Hematopoietic multipotent progenitor cell treated with erythropoietin and hydrocortisone succinate and interleukin-3 and kit ligand, for 8 days (in vitro differentiated cells): ENCODE measurements around the gene CDK3.

Experiments used
- DNase-seq: peaks from one replicate; pipeline ENCODE4 v3.0.0-alpha.2; 2015

Gene CDK3

DNA sequence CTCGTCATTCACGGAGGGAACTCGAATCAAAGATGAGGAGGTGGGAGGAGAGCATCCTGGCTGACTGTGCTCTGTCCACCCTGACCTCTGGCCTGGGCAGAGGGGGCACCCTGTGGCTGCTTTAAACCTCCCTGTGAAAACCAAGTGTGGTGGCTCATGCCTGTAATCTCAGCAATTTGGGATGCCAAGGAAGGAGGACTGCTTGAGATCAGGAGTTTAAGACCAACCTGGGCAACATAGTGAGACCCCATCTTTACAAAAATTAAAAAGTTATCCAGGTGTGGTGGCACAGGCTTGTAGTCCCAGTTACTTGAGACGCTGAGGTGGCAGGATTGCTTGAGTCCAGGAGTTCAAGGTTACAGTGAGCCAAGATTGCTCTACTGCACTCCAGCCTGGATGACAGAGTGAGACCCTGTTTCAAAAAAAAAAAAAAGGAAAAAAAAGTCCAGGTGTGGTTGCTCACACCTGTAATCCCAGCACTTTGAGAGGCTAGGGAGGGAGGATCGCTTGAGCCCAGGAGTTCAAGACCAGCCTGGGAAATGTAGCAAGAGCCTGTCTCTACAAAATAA is 5.8 kb upstream of the CDK3 start:
- no peak for DNase-seq

DNA sequence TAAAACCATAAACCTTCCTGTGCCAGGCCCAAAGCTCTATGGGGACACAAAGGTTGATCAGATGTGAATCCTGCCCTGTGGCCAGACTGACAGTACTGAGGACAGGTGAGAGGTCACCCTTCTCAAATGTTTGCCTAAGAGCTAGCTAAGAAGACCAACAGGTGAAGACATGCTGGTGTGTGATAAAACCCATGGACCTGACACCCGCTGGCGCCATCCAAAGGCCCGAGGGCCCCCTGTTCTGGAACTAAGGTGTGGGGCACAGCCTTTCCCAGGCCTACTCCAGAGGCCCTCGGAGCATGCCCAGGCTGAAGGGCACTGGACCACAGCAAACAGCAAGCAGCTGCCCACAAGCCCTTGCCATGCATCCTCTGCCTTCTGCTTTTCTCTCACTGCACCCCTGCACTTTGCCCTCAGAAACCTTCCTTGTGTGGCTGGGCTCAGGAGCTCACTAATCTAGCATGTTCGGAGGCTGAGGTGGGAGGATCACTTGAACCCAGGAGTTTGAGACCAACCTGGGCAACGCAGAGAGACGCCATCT is 5.2 kb upstream of the CDK3 start:
- DNase-seq, result no peak

DNA sequence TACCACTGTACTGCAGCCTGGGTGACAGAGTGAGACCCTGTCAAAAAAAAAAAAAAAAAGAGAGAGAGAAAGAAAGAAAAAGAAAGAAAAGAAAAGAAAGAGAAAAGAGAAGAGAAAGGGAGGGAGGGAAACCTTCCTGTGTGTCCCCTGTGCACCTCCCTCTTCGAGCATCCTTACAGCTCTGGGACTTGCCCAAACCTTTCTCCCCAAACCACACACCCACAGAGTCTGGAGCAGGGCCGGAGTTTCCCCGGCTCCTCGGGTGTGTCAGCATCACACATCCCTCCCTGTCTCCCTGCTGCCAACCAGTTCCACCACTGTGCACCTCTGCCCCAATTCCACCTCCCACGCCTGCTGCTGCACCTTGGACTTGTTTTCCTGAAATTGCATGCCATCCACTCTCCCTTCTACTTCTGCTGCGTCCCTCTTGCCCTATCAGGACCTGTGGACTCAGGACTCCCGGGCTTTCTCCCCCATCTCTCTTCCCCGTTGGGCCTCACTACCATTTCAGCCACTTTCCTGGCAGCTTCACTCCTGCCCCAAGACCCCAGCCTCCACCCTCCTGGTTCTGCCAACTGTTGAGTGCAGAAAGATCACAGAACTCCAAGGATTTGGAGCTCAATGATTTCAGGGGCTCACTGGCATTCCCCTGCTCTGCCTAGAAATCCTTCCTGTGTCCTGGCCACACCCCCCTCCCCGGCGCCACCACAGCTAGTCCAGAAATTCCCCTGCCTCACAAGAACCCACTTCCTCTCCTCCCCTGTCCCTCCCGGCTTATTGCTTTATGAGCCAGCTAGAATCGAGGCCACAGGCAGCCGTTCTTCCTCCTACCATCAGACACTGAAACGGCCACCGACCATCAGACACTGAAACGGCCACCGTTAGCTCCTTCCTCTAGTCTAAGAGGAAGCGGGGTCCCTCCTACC is 3.7 kb upstream of the CDK3 start:
- DNase-seq, result no peak

DNA sequence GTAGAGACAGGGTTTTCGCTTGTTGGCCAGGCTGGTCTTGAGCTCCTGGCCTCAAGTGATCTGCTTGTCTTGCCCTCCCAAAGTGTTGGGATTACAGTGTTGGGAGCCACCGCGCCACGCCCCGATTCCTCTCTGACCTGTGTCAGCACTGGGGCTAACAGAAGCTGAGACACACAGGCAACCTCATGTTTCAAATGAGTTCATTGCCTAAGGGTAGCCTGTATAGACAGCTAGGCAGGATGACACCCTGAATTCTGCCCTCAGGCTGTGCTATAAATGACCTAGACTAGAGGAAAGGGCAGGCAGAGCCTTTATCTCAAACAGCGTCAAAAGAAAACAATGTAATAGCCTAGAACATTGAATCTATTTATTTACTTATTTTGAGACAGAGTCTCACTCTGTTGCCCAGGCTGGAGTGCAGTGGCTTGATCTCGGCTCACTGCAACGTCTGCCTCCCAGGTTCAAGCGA is 2.3 kb upstream of the CDK3 start:
- DNase-seq, result no peak

DNA sequence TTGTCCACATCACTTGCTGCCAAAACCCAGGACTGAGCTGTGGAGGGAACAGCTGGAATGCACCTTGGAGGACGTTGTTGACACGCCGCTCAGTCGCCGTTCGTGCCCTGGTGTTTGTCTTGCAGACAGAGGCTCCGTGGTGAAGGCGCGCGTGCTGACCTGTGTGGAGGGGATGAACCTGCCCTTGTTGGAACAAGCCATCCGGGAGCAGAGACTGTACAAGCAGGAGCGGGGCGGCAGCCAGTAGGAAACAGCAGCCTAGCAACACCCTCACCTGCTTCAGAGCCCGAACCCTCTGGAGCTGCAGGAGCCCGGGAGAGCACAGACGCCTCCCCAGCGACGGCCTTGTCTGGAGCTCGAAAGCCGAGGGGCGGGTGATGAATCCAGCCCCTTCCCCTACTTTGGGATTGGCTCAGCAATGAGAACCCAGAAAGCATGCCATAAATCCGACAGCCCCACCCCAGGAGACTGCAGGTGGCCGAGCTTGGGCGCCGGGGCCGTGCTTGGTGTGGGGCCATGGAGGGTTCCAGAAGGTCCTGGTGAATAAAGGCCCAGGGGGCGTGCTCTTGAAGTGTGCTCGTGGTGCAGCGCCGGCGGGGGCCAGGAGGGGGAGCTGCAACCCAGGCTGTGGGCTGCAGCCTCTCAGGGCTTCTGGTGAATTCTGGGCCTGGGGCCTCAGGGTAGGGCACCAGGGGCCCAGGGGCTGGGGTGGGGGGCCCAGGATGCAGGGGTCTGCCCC is 470 bp upstream of the CDK3 start:
- peak; percentile 60 for DNase-seq

DNA sequence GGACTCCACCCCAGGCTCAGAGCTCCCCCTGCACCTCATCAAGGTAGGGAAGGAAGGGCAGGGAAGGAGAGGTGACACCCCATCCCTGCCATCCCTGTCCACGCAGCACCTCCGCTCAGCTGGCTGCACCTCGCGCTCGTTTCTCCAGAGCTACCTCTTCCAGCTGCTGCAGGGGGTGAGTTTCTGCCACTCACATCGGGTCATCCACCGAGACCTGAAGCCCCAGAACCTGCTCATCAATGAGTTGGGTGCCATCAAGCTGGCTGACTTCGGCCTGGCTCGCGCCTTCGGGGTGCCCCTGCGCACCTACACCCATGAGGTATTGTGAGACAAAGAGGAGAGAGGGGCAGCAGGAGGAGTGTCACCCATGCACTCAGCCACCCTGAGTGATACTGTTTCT is 1.4 kb downstream of the CDK3 start:
- no peak for DNase-seq

DNA sequence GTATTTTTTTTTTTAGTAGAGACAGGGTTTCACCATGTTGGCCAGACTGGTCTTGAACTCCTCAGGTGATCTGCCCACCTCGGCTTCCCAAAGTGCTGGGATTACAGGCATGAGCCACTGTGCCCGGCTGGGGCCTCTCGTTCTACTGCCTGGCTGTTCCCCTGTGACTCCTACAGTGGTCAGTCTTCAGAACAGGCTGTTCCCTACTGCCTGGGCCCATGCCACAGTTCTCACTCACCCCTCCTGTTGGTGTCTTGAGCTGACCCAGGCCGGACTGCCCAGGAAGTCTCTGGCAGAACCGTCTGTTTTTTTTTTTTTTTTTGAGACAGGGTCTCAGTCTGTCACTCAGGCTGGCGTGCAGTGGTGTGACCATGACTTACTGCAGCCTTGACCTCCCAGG is 3.3 kb downstream of the CDK3 start:
- no peak for DNase-seq

DNA sequence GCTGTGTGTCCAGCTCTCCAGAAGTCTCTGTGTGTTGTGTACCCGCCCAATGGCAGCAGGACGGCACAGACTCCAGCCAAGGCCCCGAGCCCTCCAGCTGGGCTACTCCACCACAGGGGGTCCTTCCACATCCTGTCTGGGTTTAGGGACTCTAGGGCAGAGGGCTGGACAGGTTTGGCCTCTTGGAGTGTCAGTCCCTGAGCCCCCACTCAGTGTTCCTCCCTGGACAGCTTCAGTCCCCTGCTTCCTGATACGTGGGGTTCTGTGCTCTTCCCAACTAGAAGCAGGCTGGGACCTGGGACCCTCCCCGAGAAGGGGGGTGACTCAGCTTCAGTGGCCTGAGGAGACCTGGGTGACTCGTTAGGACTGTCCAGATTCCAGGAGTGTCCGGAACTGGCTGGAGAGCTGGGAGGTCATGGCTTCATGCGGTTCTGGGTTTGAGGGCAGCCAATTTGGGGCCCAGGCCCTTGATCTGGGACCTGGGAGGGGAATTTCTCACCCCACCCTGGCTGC is 4.2 kb downstream of the CDK3 start:
- no peak for DNase-seq

DNA sequence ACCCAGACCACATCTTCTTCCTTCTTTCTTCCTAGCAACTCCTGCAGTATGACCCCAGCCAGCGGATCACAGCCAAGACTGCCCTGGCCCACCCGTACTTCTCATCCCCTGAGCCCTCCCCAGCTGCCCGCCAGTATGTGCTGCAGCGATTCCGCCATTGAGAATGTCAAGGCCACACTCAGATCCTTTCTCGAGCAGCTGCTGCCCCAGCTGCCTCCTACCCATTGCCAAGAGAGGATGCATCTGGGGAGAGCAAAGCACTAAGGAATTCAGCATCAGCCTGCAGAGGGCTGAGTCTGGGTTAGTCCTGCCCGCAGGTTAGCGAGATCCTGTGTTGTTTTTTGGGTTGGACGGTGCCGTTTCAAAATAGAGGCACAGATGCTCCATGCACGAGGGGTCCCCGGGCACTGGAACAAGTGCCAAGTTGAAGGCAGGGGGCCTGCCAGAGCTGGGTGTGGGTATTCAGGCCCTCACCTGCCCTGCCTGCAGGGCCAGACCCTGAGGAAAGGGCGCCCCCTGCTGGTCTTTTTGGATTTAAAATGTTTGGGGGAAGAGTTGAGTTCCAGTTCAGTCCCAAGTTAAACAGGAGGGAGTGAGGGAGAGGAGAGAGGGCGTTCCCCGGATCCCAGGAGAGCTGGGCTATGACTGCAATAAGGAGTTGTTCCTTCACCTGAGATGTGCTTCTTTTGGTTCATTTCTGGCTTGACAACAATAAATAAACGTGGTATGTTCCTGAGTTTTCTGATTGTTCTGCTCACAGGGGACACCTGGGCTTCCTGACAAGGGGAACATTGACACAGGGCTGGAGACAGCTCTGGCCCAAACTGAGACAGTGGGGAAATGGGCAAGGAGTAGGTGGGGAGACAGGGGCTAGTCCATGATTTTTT is 4.9 kb downstream of the CDK3 start:
- peak; percentile 79 for DNase-seq

DNA sequence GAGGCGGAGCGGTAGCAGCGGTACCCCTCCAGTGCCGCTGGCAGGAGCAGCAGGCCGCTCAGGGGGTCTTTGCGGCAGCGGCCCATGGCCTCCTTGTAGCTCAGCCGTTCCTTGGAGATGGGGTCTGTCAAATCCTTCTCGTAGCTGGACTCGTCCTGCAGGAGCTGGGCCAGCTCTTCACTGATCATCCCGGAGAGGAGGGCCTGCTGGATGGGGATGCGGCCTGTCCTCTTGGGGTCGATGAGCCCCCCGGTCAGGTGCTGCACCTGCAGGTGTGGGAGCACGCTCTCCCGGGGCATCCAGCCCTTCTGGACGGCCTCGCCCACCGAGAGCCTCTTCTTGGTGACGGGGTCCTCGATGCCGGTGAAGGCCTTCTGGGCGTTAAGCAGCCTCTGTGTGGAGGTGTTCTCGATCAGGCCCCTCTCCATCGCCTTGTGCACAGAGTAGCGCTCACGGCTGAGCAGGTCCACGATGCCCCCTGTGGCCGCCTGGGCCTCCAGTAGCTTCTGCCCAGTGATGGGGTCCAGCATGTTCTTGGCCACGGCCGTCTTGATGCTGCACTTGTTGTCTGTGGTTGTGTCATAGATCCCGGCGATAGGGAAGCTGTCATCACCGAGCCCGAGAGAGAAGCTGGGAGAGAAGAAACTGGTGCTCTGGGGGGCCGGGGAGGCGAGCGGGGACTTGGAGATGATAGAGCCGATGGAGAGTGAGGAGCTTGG is 6.6 kb downstream of the CDK3 start:
- DNase-seq, result no peak

DNA sequence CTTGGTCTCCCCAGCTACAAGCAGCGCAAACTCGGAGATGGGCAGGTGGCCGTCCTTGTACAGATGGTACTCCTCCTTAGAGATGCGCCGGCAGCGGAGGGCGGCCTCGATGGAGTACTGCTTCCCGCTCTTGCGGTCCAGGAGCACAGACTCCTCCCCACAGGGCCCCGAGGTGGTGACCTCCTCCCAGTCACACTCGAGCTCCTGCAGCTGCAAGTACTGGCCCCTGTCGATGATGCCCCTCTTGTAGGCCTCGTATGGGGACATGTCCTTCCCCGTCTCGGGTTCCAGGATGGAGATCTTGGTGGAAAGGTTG is 7.2 kb downstream of the CDK3 start:
- no peak for DNase-seq

DNA sequence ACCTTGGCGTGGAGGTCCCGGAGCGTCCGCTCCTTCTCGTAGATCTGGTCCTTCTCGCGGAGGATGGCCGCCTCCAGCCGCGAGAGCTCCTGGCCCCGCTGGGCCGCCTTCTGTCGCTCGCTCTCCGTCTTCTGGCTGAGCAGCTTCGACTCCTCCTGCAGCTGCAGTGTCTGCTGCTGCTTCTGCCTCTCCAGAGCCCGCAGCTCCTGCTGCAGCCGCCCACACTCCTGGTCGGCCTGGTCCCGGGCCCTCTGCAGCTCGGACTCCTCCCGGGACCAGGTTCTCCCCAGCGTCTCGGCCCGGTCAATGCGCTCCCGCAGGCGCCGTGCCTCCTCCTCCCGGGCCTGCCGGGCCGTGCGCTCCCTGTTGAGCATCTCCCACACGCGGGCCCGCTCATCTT is 7.6 kb downstream of the CDK3 start:
- no peak for DNase-seq

DNA sequence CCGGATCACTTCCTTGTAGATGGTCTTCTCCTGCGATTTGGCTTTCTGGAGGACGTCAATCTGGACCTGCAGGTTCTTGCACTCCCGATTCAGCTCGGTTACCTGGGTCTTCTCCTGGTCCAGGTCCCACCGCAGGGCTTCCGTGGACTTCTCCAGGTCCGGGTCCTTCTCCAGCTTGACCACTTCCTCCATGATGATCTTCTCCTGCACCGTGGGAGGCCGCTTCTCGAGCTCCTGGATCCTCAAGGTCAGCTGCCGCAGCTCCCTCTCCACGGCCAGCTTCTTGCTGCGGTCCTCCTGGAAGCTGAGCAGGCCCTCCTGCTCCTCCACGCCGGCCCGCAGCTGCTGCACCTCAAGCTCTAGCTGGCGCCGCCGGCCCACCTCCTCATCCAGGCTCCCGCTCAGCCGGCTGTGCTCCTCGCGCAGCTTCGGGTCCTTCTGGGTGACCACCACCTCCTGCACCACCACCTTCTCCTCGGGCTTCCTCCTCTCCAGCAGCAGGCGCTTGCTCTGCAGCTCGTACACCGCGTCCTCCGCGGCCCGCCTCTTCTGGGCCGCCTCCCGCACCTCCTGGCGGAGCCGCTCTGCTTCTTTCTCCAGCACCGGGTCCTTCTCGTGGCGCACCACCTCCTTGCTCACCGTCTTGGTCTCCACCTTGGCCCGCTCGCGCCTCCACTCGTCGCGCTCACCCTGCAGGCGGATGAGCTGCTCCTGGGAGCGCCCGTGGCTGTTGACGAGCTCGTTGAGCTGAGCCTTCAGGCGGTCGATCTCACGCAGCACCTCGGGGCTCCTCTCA is 8.2 kb downstream of the CDK3 start:
- no peak for DNase-seq

DNA sequence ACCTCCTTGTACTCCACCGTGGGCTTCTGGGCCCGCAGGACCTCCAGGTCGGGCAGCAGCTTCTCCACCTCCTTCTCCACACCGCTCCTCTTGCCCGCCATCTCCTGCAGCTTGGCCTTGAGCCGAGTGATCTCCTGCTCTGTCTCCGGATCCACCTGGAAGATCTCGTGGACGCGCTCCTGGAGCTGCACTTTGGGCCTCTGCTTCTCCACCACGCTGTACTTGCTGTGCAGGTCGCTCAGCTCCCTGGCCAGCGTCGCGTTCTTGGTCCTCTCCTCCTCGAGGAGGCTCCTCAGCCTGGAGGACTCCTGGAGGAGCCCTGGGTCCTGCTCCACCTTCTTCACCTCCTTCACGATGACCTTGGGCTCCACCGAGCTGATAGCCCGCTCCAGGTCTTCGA is 8.8 kb downstream of the CDK3 start:
- no peak for DNase-seq

DNA sequence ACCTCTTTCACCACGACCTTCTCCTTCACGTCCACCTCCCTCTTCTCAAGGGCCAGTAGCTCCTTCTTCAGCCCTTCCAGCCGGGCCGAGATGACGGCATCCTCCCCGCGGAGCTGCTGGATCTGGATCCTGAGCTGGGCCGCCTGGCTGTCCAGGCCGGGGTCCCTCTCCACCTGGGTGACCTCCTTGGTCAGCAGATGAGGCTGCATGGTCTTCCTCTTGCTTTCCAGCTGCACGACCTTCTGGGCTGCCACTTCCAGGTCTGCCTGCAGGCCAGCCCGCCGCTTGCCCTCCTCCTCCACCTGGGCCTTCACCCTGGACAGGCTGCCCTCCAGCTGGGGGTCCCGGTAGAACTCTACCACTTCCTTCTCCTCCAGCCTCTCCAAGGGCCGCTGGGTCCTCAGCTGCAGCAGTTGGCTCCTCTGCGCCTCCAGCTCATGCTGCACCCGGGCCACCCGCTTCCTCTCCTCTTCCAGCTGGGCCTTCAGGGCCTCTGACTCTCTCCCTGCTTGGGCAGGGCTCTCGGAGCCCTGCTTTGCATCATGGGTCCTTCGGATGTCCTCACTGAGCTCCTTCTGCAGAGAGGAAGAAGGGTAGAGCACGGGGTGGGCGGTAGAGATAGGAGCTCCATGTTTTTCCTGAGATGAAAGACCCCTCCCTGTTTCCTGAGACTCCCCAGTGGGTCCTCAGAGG is 9.5 kb downstream of the CDK3 start:
- DNase-seq, result no peak

DNA sequence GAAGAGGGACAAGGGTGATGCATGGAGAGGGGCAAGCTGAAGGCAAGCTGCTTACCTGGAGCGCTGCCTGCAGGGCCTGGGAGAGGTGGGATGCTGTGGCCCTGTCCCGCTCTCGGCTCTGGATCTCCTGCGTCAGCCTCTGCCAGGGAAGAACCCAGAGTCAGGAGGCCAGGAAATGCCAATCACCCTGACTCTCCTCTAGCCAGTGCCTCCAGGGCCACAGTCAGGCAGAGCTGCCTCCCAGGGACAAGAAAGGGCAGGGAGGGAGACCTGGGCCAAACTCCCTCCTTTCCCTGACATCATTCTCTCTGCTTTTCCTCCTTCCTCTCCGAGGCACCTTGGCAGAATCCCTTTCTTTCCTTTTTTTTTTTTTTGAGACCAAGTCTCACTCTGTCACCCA is 11.3 kb downstream of the CDK3 start:
- no peak for DNase-seq

DNA sequence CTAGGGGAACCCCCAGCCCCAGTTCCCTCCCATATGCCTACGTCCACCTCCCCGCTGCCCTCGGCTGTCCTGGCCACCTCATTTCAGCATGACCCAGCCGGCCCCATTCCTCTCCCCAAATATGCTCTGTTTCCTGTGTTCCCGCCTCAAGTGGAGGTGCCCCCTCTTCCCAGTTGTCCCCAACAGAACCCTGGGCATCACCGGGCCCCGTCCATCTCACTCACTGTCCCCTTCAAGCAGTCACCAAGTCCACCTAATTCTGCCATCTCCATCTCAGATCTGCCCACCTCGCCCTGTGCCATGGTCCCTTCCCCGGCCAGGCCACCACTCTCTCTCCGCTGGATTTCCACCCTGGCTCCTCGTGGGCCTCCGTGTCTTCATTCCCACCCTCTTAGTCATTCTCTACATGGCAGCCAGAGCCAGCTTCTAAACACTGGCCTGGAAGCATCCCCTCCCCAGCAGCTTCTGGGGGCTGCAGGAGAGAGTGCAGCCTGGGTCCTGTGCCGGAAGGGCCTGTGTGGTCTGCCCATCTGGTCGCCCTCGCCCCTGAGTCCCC is 12.8 kb downstream of the CDK3 start:
- no peak for DNase-seq

DNA sequence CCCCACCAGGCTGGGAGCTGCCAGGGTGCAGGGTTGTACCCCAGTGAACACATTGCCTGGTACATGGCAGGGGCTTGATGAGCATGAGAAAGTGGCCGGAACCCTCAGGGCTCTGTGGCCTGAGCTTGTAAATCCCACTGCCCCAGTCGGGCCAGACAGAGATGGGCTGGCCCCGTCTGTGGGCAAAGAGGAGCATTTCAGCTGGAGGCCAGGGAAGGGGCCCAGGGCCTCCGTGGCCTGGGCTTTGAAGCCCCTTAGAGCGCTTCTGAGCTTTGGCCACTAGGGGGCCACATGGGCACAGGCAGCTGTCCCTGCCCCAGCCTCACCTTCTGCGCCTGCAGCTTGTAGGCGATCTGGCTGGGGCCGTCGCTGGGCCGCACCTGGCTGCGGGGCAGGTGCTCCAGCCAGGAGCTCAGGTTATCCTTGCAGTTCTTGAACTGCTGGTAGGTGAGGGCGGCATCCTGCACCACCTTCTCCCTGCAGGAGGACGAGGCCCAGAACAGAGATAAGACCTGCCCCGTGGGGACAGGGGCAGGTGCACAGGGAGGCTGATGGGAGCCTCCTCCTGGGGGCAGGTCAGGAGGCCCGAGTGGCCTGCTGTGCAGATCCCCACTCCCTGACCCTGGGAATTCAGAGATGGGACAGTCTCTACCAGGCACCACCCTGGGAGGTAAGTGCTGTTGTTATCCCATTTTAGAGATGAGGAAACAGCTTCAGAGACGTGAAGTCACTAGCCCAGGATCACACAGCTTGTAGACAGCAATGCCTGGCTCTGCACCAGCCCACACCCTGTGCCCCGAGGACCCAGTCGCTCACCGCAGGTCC is 13.7 kb downstream of the CDK3 start:
- DNase-seq, result peak; percentile 73

DNA sequence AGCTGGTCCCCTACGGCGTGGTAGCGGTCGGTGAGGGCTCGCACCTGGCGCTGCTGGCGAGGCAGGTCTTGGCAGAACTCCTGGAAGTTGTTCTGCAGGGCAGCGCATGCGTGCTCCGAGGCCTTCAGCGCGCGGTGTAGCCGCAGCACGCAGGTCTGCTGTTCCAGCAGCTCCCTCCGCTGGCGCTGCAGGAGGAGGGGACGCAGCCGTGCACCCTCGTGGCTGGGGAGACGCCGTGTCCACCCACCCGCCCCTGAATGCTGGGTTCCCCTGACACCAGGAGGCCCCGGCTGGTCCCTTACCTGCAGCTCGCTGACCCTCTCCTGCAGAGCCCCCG is 14.2 kb downstream of the CDK3 start:
- DNase-seq, result no peak
